ENCODE data around the gene SIL1. TPM values are rescaled to one million over a fixed set of nuclear protein-coding genes. Genes with fewer than 3 reads are reported as not detected.

Gene SIL1
- total RNA-seq, 4 donors from 2014 or later = 17.4 to 122 (median 58.3) TPM

DNA sequence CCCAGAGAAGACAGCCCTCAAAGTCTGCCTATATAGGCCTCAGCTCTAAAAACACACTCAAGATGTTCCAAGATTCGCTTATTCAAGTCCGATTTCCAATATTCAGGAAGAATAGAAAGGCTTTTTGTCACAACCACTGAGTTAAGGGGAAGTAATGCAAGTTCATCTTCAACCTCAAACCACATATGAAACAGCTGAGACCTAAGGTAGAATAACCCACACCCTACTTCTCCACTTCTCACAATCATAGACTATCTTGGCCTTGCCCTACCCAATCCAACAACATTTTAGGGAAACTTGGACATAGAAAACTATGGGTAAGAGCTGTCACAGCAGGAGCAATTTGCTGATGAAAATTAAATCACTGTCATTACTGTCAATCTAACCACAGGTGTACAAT, 171.0 kb downstream of the SIL1 start:
- H3K9me3 ChIP-seq = no peaks in the 10 kb centered on the region
- H3K27ac ChIP-seq = no peak overlapping the region
- intact Hi-C loops (cut with DNase I; ENCODE audit: low total_unique reads) = no loop called here
- no peaks in the 10 kb centered on the region for H3K4me1 ChIP-seq
- no peak overlapping the region for H3K4me3 ChIP-seq
- H3K27me3 ChIP-seq = no peaks in the 10 kb centered on the region
- no peaks in the 10 kb centered on the region for H3K36me3 ChIP-seq
- no peak for DNase-seq
- TF ChIP-seq POLR2A (IDR thresholded peaks at IDR 0.05) = no peak
- TF ChIP-seq, protein P1, sequence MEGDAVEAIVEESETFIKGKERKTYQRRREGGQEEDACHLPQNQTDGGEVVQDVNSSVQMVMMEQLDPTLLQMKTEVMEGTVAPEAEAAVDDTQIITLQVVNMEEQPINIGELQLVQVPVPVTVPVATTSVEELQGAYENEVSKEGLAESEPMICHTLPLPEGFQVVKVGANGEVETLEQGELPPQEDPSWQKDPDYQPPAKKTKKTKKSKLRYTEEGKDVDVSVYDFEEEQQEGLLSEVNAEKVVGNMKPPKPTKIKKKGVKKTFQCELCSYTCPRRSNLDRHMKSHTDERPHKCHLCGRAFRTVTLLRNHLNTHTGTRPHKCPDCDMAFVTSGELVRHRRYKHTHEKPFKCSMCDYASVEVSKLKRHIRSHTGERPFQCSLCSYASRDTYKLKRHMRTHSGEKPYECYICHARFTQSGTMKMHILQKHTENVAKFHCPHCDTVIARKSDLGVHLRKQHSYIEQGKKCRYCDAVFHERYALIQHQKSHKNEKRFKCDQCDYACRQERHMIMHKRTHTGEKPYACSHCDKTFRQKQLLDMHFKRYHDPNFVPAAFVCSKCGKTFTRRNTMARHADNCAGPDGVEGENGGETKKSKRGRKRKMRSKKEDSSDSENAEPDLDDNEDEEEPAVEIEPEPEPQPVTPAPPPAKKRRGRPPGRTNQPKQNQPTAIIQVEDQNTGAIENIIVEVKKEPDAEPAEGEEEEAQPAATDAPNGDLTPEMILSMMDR (IDR thresholded peaks at IDR 0.05) = no peak

DNA sequence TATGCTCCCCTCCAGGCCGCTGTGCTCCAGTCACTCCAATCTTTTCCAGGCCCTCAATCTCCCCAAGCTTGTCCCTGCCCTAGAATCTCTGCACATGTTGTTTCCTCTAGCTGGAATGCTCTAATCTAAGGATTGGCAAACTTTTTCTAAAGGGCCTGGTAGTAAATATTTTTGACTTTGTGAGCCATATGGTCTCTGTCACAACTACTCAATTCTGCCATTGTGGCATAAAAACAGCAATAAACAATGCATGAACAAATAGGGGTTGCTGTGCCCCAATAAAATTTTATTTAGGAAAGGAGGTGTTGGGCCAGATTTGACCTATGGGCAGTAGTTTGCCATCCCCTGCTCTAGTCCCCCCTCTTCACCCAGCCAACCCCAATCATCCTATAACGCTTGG, 172.5 kb downstream of the SIL1 start:
- Histone ChIP-seq H3K9me3 (no peaks in the 10 kb centered on the region), H3K27ac (no peak overlapping the region), H3K4me1 (no peaks in the 10 kb centered on the region), H3K4me3 (no peak overlapping the region), H3K27me3 (no peaks in the 10 kb centered on the region), H3K36me3 (no peaks in the 10 kb centered on the region)
- intact Hi-C loops (cut with DNase I; ENCODE audit: low total_unique reads) = no loop called here
- TF ChIP-seq, protein P1 (IDR thresholded peaks at IDR 0.05) = no peak
- TF ChIP-seq POLR2A (IDR thresholded peaks at IDR 0.05) = no peak
- no peak for DNase-seq

DNA sequence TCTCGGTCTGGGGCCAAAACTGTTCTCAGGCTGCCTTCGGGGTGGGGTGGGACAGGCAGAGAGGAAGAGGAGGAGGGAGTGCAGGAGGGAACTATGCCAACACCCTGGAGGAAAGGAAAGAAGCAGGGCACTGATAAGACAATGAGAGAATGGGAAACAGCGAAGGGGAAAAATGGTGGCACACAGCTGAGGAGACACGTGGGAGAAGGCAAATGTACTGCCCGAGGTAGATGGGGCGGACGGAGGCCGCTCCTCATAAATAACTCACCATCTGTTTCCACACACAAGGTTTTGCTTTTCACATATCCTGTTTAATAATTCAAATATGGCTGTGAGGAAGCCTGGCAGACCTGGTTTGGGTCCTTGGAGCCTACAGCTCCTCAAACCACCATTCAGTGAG, 174.9 kb downstream of the SIL1 start:
- H3K4me3 ChIP-seq = no peak overlapping the region
- TF ChIP-seq POLR2A (IDR thresholded peaks at IDR 0.05) = no peak
- TF ChIP-seq, protein P1 (IDR thresholded peaks at IDR 0.05) = no peak
- no peaks in the 10 kb centered on the region for H3K36me3 ChIP-seq
- H3K27me3 ChIP-seq = no peaks in the 10 kb centered on the region
- H3K9me3 ChIP-seq = no peaks in the 10 kb centered on the region
- H3K4me1 ChIP-seq = no peaks in the 10 kb centered on the region
- no peak for DNase-seq
- intact Hi-C loops (cut with DNase I; ENCODE audit: low total_unique reads) = no loop called here
- H3K27ac ChIP-seq = no peak overlapping the region

DNA sequence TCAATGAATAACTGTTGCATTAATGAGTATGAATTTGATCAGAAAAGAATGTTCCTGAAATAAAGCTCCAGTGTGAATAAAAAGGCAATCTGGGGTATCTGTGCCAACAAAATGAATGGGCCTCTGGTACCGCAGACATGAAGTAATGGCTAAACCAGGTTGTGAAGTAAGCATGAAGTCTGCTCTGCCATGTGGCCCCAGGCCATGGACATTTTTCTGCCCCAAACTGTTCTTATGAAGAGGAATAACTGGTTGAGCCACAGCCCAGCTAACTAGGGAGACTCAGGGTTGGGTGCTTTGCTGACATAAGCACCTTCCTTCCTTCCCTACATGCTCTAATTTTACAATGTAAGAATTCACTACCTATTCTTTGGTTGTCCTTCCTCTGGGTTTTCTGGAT, 175.6 kb downstream of the SIL1 start:
- H3K4me1 ChIP-seq = no peaks in the 10 kb centered on the region
- TF ChIP-seq POLR2A (IDR thresholded peaks at IDR 0.05) = no peak
- H3K9me3 ChIP-seq = no peaks in the 10 kb centered on the region
- no peaks in the 10 kb centered on the region for H3K36me3 ChIP-seq
- intact Hi-C loops (cut with DNase I; ENCODE audit: low total_unique reads) = no loop called here
- H3K4me3 ChIP-seq = no peak overlapping the region
- no peak overlapping the region for H3K27ac ChIP-seq
- DNase-seq = no peak
- H3K27me3 ChIP-seq = no peaks in the 10 kb centered on the region

DNA sequence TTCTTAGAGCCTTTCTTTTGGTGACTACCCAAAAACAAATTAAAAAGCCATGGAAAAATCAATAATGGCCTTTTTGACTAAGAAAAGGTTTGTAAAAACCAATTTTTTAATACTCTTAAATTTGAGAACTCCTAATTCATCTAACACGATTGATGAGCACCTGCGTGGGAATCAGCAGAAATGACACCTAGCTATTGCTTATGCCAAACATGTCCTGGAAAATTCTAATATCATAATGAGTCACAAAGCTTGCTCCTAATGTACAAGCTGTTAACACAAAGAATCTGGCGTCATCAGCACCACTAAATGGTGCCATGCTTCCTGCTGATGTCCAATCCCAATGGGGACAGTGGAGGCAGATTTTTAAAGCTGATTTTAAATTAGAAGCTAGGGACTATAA, 176.8 kb downstream of the SIL1 start:
- Histone ChIP-seq H3K9me3 (no peaks in the 10 kb centered on the region), H3K4me1 (no peaks in the 10 kb centered on the region), H3K4me3 (no peak overlapping the region), H3K27me3 (no peaks in the 10 kb centered on the region), H3K36me3 (no peaks in the 10 kb centered on the region), H3K27ac (no peak overlapping the region)
- no peak for TF ChIP-seq POLR2A (IDR thresholded peaks at IDR 0.05)
- TF ChIP-seq, protein P1 (IDR thresholded peaks at IDR 0.05) = no peak
- DNase-seq = no peak
- intact Hi-C loops (cut with DNase I; ENCODE audit: low total_unique reads) = no loop called here

DNA sequence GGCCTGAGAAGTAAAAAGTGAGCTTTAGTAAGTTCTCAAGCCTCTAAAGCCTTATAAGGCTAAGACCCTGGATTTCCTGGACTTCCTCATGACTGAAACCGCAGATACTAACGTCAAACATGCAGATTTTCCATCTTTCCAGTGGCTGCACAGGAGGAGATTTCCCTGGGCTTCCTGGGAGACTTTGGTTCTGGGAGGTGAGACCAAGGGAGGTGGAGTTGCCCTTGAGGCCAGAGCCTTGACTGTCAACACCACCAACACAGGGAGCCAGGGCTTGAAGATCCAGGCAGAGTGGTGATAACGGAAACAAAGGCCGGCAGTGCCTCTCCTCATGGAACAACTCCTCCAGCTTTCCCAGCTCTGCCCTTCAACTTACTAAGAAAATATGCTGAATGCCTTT, 178.3 kb downstream of the SIL1 start:
- Histone ChIP-seq H3K27ac (peak overlapping the region; percentile 11 to 47), H3K36me3 (no peaks in the 10 kb centered on the region), H3K27me3 (no peaks in the 10 kb centered on the region), H3K9me3 (no peaks in the 10 kb centered on the region), H3K4me1 (no peaks in the 10 kb centered on the region), H3K4me3 (no peak overlapping the region)
- no peak for DNase-seq
- intact Hi-C loops (cut with DNase I; ENCODE audit: low total_unique reads) = no loop called here
- no peak for TF ChIP-seq POLR2A (IDR thresholded peaks at IDR 0.05)
- TF ChIP-seq, protein P1 (IDR thresholded peaks at IDR 0.05) = no peak

All from uterus (tissue), 4 donors.